ENCODE results near the gene PRRG3.

Gene PRRG3

GRCh38 chrX:151743651-151744470 lies 48.6 kb downstream of the PRRG3 start:
- no peak for DNase-seq (ENCODE audit: low spot score)

GRCh38 chrX:151745651-151746050 lies 50.4 kb downstream of the PRRG3 start:
- no peak for DNase-seq (ENCODE audit: low spot score)

- DNase-seq (ENCODE audit: low spot score): no peak
These were observed 51.2 kb downstream of the PRRG3 start for GRCh38 chrX:151746502-151746901.

GRCh38 chrX:151750511-151750910 lies 55.3 kb downstream of the PRRG3 start:
- no peak for DNase-seq (ENCODE audit: low spot score)

- DNase-seq (ENCODE audit: low spot score): no peak
These were observed 57.6 kb downstream of the PRRG3 start for GRCh38 chrX:151752847-151753246.

- peak; percentile 72 for DNase-seq (ENCODE audit: low spot score)
These were observed 58.2 kb downstream of the PRRG3 start for GRCh38 chrX:151753313-151754046.

GRCh38 chrX:151754047-151754429 lies 58.8 kb downstream of the PRRG3 start:
- DNase-seq (ENCODE audit: low spot score): no peak

GRCh38 chrX:151754641-151755215 lies 59.5 kb downstream of the PRRG3 start:
- no peak for DNase-seq (ENCODE audit: low spot score)

Measured in Ammon's horn (tissue), 1 donor.